Measurements from ENCODE around the gene CCDC28A. TPM values are rescaled to one million over a fixed set of nuclear protein-coding genes. Genes with fewer than 3 reads are reported as not detected.

The CCDC28A gene
- total and polyA plus RNA-seq, 4 donors, result 15.1 to 30.8 (median 24.5) TPM

DNA sequence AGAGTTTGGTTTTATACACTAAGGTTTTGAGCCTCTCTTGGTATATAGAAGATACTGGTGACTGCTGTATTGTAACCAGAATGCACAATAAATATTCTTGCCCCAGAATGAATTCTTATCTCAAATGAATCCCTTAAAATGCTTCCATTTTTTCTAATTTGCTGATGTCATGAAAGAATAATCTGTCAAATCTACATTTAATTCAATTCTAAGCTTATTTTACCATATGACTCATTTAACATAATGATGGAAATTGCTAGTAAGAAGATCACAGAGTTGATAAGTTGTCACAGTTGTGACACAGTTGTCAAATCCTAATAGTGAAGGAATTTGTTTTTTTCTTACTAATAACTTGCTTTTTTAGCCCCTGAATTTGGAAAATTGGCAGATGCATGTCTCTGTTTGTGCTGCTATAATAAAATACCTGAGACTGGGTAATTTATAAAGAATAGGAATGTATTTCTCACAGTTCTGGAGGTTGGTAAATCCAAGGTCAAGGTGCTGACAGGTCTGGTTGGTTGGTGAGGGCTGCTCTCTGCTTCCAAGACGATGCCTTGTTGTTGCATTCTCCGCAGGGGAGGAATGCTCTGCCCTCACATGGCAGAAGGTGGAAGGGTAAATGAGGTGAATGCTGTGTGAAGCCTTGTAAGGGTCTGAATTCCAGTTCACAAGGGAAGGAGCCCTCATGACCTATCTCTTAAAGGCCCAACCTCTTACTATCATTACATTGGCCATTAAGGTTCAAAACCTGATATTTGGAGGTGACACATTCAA lies 27.0 kb downstream of the CCDC28A start:
- DNase-seq (no peak), ATAC-seq (ENCODE audit: insufficient read depth, low FRiP score) (no peak)
- Histone ChIP-seq H3K4me3 (no peak overlapping the region), H3K27me3 (ENCODE audit: control insufficient read depth in 3 of 3, insufficient read depth in 3 of 3, low read length in 2 of 3) (no peaks in the 10 kb centered on the region), H3K36me3 (ENCODE audit: control insufficient read depth in 4 of 4, insufficient read depth in 4 of 4, low read length in 4 of 4) (no peaks in the 10 kb centered on the region), H3K27ac (ENCODE audit: low read depth in 1 of 2, low read length in 1 of 2) (no peak overlapping the region), H3K4me1 (ENCODE audit: control insufficient read depth in 5 of 5, insufficient read depth in 5 of 5, low read length in 5 of 5) (peaks cover 0 to 50% (median 6%) of the 10 kb centered on the region in 5 donors), H3K9me3 (ENCODE audit: control insufficient read depth in 4 of 4, insufficient read depth in 3 of 4, low read length in 3 of 4) (no peaks in the 10 kb centered on the region), H3K9ac (ENCODE audit: insufficient read depth in 1 of 2, low read length in 2 of 2) (no peak overlapping the region)
- 87 to 93% methylated on average over 2 of the region's 2 CpGs for WGBS, 2 donors
- no peak for TF ChIP-seq CTCF (IDR thresholded peaks at IDR 0.05; ENCODE audit: control extremely low read depth, extremely low read depth)

DNA sequence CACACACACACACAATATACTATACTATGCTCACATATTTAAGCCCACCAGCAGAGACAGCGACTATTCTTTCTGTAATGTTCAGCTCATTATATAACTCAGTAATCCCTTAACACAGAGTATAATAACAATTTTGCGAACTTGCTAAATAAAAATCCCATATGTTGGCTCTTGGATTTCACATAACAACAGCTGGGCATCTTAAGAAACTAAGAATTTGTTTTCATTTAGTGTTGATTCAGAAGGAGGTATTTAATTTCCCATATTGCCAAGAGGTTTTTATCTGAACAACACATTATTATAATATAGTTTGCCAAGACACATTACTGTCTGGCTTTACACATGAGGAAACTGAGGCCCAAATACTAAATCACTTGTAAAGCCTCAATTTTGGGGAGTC lies 29.8 kb downstream of the CCDC28A start:
- H3K4me3 ChIP-seq, result no peak overlapping the region
- WGBS, 2 donors, result 84 to 89% methylated on average over 2 of the region's 2 CpGs
- no peaks in the 10 kb centered on the region for H3K9me3 ChIP-seq (ENCODE audit: control insufficient read depth in 4 of 4, insufficient read depth in 3 of 4, low read length in 3 of 4)
- no peak overlapping the region for H3K9ac ChIP-seq (ENCODE audit: insufficient read depth in 1 of 2, low read length in 2 of 2)
- DNase-seq (peak in 2 of 3 donors; percentile 96 to 97), ATAC-seq (ENCODE audit: insufficient read depth, low FRiP score) (no peak)
- no peak overlapping the region for H3K27ac ChIP-seq (ENCODE audit: low read depth in 1 of 2, low read length in 1 of 2)
- no peaks in the 10 kb centered on the region for H3K36me3 ChIP-seq (ENCODE audit: control insufficient read depth in 4 of 4, insufficient read depth in 4 of 4, low read length in 4 of 4)
- no peak for TF ChIP-seq CTCF (IDR thresholded peaks at IDR 0.05; ENCODE audit: control extremely low read depth, extremely low read depth)
- H3K4me1 ChIP-seq (ENCODE audit: control insufficient read depth in 5 of 5, insufficient read depth in 5 of 5, low read length in 5 of 5), result peaks cover 0 to 37% (median 3%) of the 10 kb centered on the region in 5 donors
- H3K27me3 ChIP-seq (ENCODE audit: control insufficient read depth in 3 of 3, insufficient read depth in 3 of 3, low read length in 2 of 3), result no peaks in the 10 kb centered on the region

DNA sequence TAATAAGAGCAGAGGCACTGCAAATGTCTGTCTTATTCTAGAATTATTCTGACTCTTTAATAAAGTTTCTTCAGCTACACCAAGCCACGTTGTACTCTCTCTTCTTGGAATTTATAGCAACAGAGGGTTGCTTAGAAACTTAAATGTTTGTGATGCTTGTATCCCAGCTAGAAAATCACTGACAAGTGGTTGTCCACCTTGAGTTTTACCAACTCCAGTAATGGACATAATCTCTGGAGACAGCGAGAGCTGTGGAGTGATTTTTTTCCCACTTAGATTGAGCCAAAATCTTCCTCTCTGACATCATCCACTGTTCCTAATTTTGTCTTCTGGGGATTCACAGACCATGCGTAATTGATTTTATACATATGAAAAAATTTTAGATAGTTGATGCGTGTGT lies 30.3 kb downstream of the CCDC28A start:
- TF ChIP-seq CTCF (IDR thresholded peaks at IDR 0.05; ENCODE audit: control extremely low read depth, extremely low read depth), result no peak
- WGBS, 2 donors, result 70 to 85% methylated on average over 4 of the region's 4 CpGs
- peak in 1 of 3 donors; percentile 70 for DNase-seq

More for the DNA sequence above, 30.3 kb downstream of the CCDC28A start:
- H3K9me3 ChIP-seq (ENCODE audit: control insufficient read depth in 4 of 4, insufficient read depth in 3 of 4, low read length in 3 of 4), result no peaks in the 10 kb centered on the region
- H3K4me1 ChIP-seq (ENCODE audit: control insufficient read depth in 5 of 5, insufficient read depth in 5 of 5, low read length in 5 of 5), result peaks cover 0 to 37% (median 3%) of the 10 kb centered on the region in 5 donors
- no peak overlapping the region for H3K27ac ChIP-seq (ENCODE audit: low read depth in 1 of 2, low read length in 1 of 2)
- ATAC-seq (ENCODE audit: insufficient read depth, low FRiP score), result no peak
- no peaks in the 10 kb centered on the region for H3K27me3 ChIP-seq (ENCODE audit: control insufficient read depth in 3 of 3, insufficient read depth in 3 of 3, low read length in 2 of 3)
- H3K4me3 ChIP-seq, result no peak overlapping the region
- H3K9ac ChIP-seq (ENCODE audit: insufficient read depth in 1 of 2, low read length in 2 of 2), result no peak overlapping the region
- H3K36me3 ChIP-seq (ENCODE audit: control insufficient read depth in 4 of 4, insufficient read depth in 4 of 4, low read length in 4 of 4), result no peaks in the 10 kb centered on the region
